Activated naive CD4-positive, alpha-beta T cell treated with anti-CD3 and anti-CD28 coated beads, Interleukin-2, amount 50 U/mL, for 24 hours (primary cell): ENCODE measurements around the gene KIAA1210.
"Not testable (repeated sequence)": the region's sequence is repeated elsewhere in the genome, so short reads cannot be mapped to it uniquely, and the experiment has no call there.

Experiments used
- H3K27ac Mint-ChIP-seq: one replicate; pipeline ENCODE4 v1.8.0; 2021; ENCODE audit warnings: mild to moderate bottlenecking, mixed read lengths
- H3K27me3 Mint-ChIP-seq: one replicate; pipeline ENCODE4 v1.8.0; 2021; ENCODE audit warnings: mixed read lengths
- H3K36me3 Mint-ChIP-seq: one replicate; pipeline ENCODE4 v1.8.0; 2021; ENCODE audit warnings: mixed read lengths
- H3K4me1 Mint-ChIP-seq: one replicate; pipeline ENCODE4 v1.8.0; 2021; ENCODE audit warnings: mixed read lengths
- H3K4me3 Mint-ChIP-seq: one replicate; pipeline ENCODE4 v1.8.0; 2021; ENCODE audit warnings: mild to moderate bottlenecking, mixed read lengths
- H3K9me3 Mint-ChIP-seq: one replicate; pipeline ENCODE4 v1.8.0; 2021; ENCODE audit warnings: mixed read lengths

Gene KIAA1210

GRCh38 chrX:119071381-119071780, 56.2 kb downstream of the KIAA1210 start:
- H3K9me3 Mint-ChIP-seq, result no peaks in the 10 kb centered on the region
- no peak overlapping the region for H3K27ac Mint-ChIP-seq
- H3K4me3 Mint-ChIP-seq, result no peak overlapping the region
- no peaks in the 10 kb centered on the region for H3K4me1 Mint-ChIP-seq
- H3K36me3 Mint-ChIP-seq, result no peaks in the 10 kb centered on the region
- no peaks in the 10 kb centered on the region for H3K27me3 Mint-ChIP-seq

GRCh38 chrX:119069762-119070161, 57.9 kb downstream of the KIAA1210 start:
- H3K4me3 Mint-ChIP-seq, result no peak overlapping the region
- no peaks in the 10 kb centered on the region for H3K27me3 Mint-ChIP-seq
- H3K27ac Mint-ChIP-seq, result no peak overlapping the region
- no peaks in the 10 kb centered on the region for H3K9me3 Mint-ChIP-seq
- no peaks in the 10 kb centered on the region for H3K36me3 Mint-ChIP-seq
- no peaks in the 10 kb centered on the region for H3K4me1 Mint-ChIP-seq

- H3K4me3 Mint-ChIP-seq, result no peak overlapping the region
- no peaks in the 10 kb centered on the region for H3K9me3 Mint-ChIP-seq
Measured at GRCh38 chrX:119069128-119069527, 58.5 kb downstream of the KIAA1210 start.

GRCh38 chrX:119067023-119067739, 60.4 kb downstream of the KIAA1210 start:
- no peak overlapping the region for H3K27ac Mint-ChIP-seq
- H3K4me3 Mint-ChIP-seq, result no peak overlapping the region
- H3K27me3 Mint-ChIP-seq, result no peaks in the 10 kb centered on the region
- no peaks in the 10 kb centered on the region for H3K36me3 Mint-ChIP-seq
- no peaks in the 10 kb centered on the region for H3K4me1 Mint-ChIP-seq
- H3K9me3 Mint-ChIP-seq, result no peaks in the 10 kb centered on the region

More at GRCh38 chrX:119069128-119069527, 58.5 kb downstream of the KIAA1210 start:
- Mint-ChIP-seq H3K4me1 (no peaks in the 10 kb centered on the region), H3K27me3 (no peaks in the 10 kb centered on the region), H3K36me3 (no peaks in the 10 kb centered on the region), H3K27ac (no peak overlapping the region)

GRCh38 chrX:119063428-119063827, 64.2 kb downstream of the KIAA1210 start:
- H3K4me1 Mint-ChIP-seq, result no peaks in the 10 kb centered on the region
- no peak overlapping the region for H3K27ac Mint-ChIP-seq
- H3K27me3 Mint-ChIP-seq, result no peaks in the 10 kb centered on the region
- no peaks in the 10 kb centered on the region for H3K36me3 Mint-ChIP-seq
- H3K4me3 Mint-ChIP-seq, result no peak overlapping the region
- H3K9me3 Mint-ChIP-seq, result no peaks in the 10 kb centered on the region

GRCh38 chrX:119062750-119063374, 64.8 kb downstream of the KIAA1210 start:
- Mint-ChIP-seq H3K36me3 (no peaks in the 10 kb centered on the region), H3K4me1 (no peaks in the 10 kb centered on the region), H3K27ac (no peak overlapping the region), H3K9me3 (no peaks in the 10 kb centered on the region), H3K27me3 (no peaks in the 10 kb centered on the region), H3K4me3 (no peak overlapping the region)

GRCh38 chrX:119055687-119056086, 71.9 kb downstream of the KIAA1210 start:
- H3K4me3 Mint-ChIP-seq, result no peak overlapping the region
- H3K27ac Mint-ChIP-seq, result no peak overlapping the region
- H3K4me1 Mint-ChIP-seq, result no peaks in the 10 kb centered on the region
- H3K27me3 Mint-ChIP-seq, result no peaks in the 10 kb centered on the region
- no peaks in the 10 kb centered on the region for H3K9me3 Mint-ChIP-seq
- H3K36me3 Mint-ChIP-seq, result no peaks in the 10 kb centered on the region

- Mint-ChIP-seq H3K27me3 (no peaks in the 10 kb centered on the region), H3K36me3 (no peaks in the 10 kb centered on the region), H3K4me3 (no peak overlapping the region)
Measured at GRCh38 chrX:119045884-119046283, 81.7 kb downstream of the KIAA1210 start.

GRCh38 chrX:119042996-119043395, 84.6 kb downstream of the KIAA1210 start:
- H3K9me3 Mint-ChIP-seq, result no peaks in the 10 kb centered on the region
- H3K4me1 Mint-ChIP-seq, result no peaks in the 10 kb centered on the region
- H3K27ac Mint-ChIP-seq, result no peak overlapping the region
- H3K27me3 Mint-ChIP-seq, result no peaks in the 10 kb centered on the region
- H3K36me3 Mint-ChIP-seq, result no peaks in the 10 kb centered on the region
- no peak overlapping the region for H3K4me3 Mint-ChIP-seq

More at GRCh38 chrX:119045884-119046283, 81.7 kb downstream of the KIAA1210 start:
- Mint-ChIP-seq H3K4me1 (no peaks in the 10 kb centered on the region), H3K27ac (no peak overlapping the region), H3K9me3 (no peaks in the 10 kb centered on the region)

- no peaks in the 10 kb centered on the region for H3K4me1 Mint-ChIP-seq
Measured at GRCh38 chrX:119042040-119042439, 85.6 kb downstream of the KIAA1210 start.

GRCh38 chrX:119041175-119041574, 86.4 kb downstream of the KIAA1210 start:
- Mint-ChIP-seq H3K9me3 (no peaks in the 10 kb centered on the region), H3K4me3 (no peak overlapping the region), H3K27me3 (no peaks in the 10 kb centered on the region), H3K36me3 (no peaks in the 10 kb centered on the region), H3K27ac (no peak overlapping the region), H3K4me1 (no peaks in the 10 kb centered on the region)

More at GRCh38 chrX:119042040-119042439, 85.6 kb downstream of the KIAA1210 start:
- no peaks in the 10 kb centered on the region for H3K36me3 Mint-ChIP-seq
- no peak overlapping the region for H3K27ac Mint-ChIP-seq
- H3K27me3 Mint-ChIP-seq, result no peaks in the 10 kb centered on the region
- no peaks in the 10 kb centered on the region for H3K9me3 Mint-ChIP-seq
- H3K4me3 Mint-ChIP-seq, result no peak overlapping the region

GRCh38 chrX:119040432-119040831, 87.2 kb downstream of the KIAA1210 start:
- Mint-ChIP-seq H3K9me3 (no peaks in the 10 kb centered on the region), H3K4me3 (no peak overlapping the region), H3K36me3 (no peaks in the 10 kb centered on the region), H3K27me3 (no peaks in the 10 kb centered on the region), H3K27ac (no peak overlapping the region), H3K4me1 (no peaks in the 10 kb centered on the region)

GRCh38 chrX:119036107-119037029, 91.2 kb downstream of the KIAA1210 start:
- Mint-ChIP-seq H3K4me3 (no peak overlapping the region), H3K36me3 (peaks cover 3% of the 10 kb centered on the region), H3K4me1 (no peaks in the 10 kb centered on the region), H3K27me3 (no peaks in the 10 kb centered on the region), H3K9me3 (no peaks in the 10 kb centered on the region), H3K27ac (no peak overlapping the region)

- H3K4me1 Mint-ChIP-seq, result no peaks in the 10 kb centered on the region
- no peaks in the 10 kb centered on the region for H3K27me3 Mint-ChIP-seq
- H3K9me3 Mint-ChIP-seq, result no peaks in the 10 kb centered on the region
- H3K4me3 Mint-ChIP-seq, result no peak overlapping the region
- peaks cover 3% of the 10 kb centered on the region for H3K36me3 Mint-ChIP-seq
- H3K27ac Mint-ChIP-seq, result no peak overlapping the region
Measured at GRCh38 chrX:119030990-119031389, 96.6 kb downstream of the KIAA1210 start.

GRCh38 chrX:119029656-119030055, 98.0 kb downstream of the KIAA1210 start:
- H3K9me3 Mint-ChIP-seq, H3K27ac Mint-ChIP-seq, H3K27me3 Mint-ChIP-seq, H3K4me1 Mint-ChIP-seq, H3K36me3 Mint-ChIP-seq, H3K4me3 Mint-ChIP-seq: not testable (repeated sequence)
